ENCODE data around the gene NOTCH2.

NOTCH2 gene

DNA sequence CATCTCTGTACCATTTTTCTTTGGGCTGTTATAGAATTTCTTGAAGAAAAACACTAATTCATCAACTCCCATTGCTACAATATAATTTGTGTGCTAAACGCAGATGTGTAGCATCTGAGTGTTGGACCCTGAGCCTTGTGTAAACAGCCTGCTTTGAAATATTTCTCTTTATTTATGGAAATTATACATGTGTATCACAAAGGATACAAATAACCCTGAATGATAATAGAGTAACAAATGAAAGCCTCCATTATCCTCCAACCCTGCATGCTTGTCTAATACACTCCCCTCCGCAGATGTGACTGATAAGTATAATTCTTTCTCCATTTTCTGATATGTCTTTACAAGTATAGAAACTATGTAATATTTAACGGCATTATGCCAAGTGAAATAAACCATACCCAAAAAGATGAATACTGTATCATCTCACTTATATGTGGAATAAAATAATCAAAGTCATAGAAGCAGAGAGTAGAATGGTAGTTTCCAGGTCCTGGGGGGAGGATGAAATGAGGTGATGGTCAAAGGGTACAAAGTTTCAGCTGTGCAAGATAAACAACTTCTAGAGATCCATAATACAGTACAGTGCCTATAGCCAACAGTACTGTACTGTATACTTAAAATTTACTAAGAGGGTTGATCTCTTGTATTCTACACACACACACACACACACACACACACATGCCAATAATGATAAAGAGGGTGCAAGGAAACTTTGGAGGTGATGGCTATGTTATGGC lies 170.3 kb downstream of the NOTCH2 start:
- no peak for DNase-seq

DNA sequence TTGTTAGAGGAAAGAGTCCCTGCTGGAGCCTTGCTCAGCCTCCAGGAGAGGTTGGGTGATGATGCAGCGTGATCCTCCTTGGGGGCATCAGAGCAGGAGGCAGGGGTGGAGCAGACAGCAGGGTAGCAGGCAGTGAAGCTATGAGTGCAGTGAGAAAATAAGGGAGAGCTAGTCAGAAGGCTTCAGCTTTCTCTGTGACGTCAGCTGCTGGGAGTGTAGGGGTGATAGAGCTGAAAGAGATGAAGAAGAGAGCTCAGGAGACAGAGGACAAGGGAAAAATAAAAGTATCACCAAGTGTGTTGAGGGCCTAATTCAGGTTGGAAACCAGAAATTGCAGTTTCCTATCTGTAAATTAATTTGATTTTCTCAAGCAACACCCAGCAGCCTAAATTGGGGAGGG lies 170.9 kb downstream of the NOTCH2 start:
- DNase-seq, result no peak

GRCh38 chr1:119896303-119896702 lies 173.2 kb downstream of the NOTCH2 start, which contains the start of gene ADAM30:
Gene ADAM30, minus strand, starts transcription at chr1:119896515. Its CDS starts 179 bp downstream, at chr1:119896336.
- DNase-seq, result no peak

DNA sequence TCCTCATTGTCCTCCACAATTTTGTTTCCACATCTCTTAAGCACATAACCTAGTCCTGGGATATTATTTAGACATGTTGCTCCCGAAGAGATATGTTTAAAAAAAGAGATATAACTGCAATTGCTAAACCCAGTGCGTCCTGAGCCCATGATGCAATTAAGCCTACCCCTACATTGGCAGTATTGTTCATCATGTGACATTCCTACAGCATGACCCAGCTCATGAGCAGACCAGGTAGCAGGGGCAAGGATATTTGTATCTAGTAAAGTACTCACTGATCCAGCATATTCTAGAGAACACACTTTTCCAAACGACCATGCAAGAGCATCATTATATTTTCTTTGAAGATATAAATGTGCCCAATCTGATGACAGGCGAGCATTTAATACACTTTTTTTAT lies 174.4 kb downstream of the NOTCH2 start:
- no peak for DNase-seq

GRCh38 chr1:119893827-119894700 lies 175.4 kb downstream of the NOTCH2 start:
- no peak for DNase-seq

- DNase-seq, result no peak
Measured at GRCh38 chr1:119893238-119893791, 176.1 kb downstream of the NOTCH2 start.

GRCh38 chr1:119891386-119891785 lies 178.1 kb downstream of the NOTCH2 start:
- no peak for DNase-seq

- no peak for DNase-seq
Measured at GRCh38 chr1:119888476-119888875, 181.0 kb downstream of the NOTCH2 start.

DNA sequence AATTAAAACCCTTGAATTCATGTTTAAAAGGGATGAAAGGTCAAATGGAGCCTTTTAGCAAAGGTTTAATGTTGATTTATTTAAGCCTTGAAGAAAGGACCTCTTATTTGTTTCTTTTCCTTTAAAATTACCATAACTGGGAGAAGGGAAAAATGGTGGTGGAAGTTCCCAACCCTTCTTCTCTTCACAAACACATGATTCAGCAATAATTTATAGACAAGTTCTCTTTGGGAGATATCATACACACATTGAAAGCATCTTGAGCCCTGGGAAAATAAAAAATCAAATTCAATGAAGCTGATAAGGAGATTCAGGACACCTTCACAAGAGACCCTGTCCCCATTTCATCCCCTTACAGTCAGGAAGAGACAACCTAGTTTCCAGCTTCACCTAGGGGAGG lies 182.0 kb downstream of the NOTCH2 start:
- no peak for DNase-seq

GRCh38 chr1:119885903-119886783 lies 183.3 kb downstream of the NOTCH2 start:
- DNase-seq, result peak; percentile 31

DNA sequence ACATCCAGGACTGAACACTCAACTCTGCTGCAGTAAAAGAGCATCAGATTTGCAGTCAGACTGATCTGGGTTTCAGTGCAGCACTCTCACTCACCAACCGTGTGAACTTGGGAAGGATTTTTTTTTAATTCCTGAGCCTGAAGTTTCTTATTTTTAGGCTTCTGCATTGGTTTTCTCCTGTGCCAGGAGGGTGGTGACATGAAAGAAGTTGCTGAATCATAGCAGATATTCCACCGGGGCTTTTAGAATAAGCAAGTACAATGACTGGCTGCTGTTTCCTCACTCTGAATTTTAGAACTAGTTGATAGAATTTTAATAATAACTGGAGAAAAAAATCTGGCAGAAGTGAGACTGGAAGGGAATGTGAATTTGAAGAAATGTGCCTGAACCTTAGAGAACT lies 184.8 kb downstream of the NOTCH2 start:
- DNase-seq, result no peak

- DNase-seq, result no peak
Measured at GRCh38 chr1:119883826-119884225, 185.6 kb downstream of the NOTCH2 start.

DNA sequence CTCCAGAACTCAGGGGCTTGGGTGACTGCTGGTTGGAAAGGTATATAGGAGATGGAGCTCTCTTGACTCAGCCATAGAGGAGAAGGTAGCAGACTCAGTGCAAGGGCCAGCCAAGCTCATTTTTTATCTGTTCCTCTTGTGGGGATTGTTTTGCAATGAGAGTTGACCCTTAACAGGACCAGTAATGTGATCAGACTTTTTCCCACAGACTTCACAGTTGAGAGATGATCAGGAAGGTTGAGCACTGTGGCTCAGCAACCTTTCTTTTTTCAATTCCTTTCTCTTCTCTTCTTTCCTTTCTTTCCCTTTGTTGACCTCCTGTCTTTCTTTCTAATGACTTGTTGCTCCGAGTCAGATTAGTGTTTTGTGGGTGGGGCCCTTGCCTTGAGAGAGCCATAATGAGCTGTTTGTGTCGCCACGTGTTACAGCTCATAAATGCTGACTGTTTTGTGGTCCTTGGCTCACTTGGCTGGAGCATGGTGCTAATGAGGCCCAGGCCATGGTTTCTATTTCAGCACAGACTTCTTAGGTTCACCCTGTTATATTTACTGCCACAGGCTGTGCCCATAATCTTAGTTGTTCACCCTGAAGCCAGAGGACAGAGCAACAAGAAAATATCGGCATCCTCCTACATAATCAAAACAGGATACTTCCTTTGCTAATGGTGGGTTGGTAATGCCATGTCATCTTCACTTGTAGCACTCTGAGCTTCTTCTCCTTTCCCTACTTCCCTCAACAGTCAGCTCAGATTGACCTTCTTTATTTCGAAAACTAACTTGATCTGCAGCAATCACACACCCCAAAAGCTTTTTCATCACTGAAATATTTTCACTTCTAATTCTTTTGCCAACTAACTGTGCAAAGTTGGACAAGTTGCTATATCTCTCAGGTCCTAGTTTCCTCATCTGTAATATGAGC lies 187.1 kb downstream of the NOTCH2 start:
- peak; percentile 14 for DNase-seq

- DNase-seq, result no peak
Measured at GRCh38 chr1:119879510-119880434, 189.7 kb downstream of the NOTCH2 start.

GRCh38 chr1:119878171-119878570 lies 191.3 kb downstream of the NOTCH2 start:
- no peak for DNase-seq

- DNase-seq, result no peak
Measured at GRCh38 chr1:119874186-119874585, 195.3 kb downstream of the NOTCH2 start.

DNA sequence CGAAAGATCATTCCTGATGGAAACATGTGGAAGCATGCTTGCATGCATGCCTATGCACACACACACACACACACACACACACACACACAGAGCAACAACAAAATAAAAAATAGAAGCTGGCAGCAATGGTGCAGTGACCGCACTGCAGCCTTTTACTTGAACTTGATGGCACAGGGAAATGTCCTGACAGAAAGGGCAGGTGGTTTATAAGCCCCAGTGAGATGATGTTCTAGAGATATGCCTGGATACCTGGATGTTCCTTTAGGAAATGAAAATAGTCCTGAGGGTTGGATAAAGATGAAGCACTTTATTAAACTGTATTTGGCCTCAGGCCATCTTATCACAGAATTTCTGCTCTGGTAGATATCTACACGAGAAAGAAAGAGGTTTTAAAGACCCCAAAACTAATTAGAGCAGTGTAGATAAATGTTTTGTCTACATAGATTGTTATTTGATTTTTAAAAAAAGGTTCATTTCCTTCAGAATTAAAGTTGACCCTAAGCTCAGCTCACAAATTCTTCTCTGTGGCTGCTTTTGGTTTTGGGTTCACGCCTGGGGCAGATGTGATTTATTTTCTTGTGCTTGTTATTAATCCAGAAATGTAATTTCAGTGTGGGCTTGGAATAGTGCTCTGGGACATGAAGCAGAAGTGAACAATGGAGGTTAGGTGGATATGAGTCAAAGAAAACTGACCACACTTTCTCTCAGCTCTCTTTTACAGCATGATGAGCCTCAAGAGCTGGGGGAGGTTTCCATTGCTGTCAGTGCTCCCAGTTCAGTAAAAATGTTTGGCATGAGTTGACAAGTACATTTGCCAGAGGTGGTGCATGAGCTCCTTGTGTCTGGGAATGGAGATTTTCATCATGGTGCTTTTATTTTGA lies 196.1 kb downstream of the NOTCH2 start:
- DNase-seq, result peak; percentile 89

DNA sequence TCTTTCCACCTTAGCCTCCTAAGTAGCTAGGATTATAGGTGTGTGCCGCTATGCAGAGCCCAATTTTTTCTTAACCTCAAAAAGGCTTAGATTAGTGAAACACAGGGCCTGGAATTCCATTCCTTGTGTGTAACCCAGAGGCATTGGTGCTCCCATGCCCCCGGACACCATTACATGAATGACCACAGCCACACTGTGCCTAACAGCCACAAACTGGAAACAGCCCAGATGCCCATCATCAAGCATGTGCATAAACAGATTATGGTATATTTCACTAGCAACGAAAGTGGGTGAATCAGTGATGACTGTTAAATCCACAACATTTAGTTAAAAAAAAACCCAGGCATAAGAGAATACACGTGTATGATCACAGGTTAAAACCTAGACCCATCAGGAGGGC lies 197.6 kb downstream of the NOTCH2 start:
- peak; percentile 44 for DNase-seq

DNA sequence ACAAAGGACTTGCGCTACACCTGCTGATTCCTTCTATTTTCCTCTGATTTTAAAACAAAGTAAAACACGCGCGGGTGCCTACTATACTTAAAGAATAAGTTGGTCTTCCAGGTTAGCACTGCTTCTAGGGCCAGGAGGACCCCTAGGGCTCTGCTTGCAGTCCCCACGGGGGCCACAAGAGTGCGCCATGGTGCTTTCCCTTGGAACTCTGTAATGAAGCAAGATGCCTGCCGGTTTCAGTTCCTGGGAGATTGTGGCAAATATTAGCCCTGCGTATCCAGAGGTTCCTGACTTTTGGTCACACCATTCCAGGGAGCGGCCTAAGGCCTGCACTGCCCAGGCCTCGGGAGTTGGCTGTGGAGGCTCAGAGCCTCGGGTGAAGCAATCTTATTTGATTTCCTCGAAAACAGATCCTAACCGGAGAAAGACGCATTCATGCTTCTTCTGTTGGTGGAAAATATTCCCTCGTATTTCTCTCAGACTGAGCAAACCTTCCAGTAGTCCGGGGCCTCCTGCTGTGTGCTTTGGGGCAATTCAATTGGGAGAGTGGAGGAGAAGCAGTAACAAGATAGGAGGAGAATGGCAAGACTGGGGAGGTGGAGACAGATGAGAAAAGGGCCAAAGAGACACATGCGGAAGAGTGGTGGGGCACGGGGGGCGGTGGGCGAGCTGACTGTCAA lies 198.4 kb downstream of the NOTCH2 start:
- peak; percentile 75 for DNase-seq

Measured in fibroblast of skin of right quadriceps (primary cell).